Middle frontal gyrus (tissue), 1 donor: Measurements from ENCODE around the gene SDK1.
"Not testable (repeated sequence)": the region's sequence is repeated elsewhere in the genome, so short reads cannot be mapped to it uniquely, and the experiment has no call there.

Source experiments
- DNase-seq: peaks from one replicate; pipeline ENCODE4 v3.0.0-alpha.2; 2015; ENCODE audit warnings: low spot score; ENCODE audit errors: extremely low spot score

Gene SDK1

DNA sequence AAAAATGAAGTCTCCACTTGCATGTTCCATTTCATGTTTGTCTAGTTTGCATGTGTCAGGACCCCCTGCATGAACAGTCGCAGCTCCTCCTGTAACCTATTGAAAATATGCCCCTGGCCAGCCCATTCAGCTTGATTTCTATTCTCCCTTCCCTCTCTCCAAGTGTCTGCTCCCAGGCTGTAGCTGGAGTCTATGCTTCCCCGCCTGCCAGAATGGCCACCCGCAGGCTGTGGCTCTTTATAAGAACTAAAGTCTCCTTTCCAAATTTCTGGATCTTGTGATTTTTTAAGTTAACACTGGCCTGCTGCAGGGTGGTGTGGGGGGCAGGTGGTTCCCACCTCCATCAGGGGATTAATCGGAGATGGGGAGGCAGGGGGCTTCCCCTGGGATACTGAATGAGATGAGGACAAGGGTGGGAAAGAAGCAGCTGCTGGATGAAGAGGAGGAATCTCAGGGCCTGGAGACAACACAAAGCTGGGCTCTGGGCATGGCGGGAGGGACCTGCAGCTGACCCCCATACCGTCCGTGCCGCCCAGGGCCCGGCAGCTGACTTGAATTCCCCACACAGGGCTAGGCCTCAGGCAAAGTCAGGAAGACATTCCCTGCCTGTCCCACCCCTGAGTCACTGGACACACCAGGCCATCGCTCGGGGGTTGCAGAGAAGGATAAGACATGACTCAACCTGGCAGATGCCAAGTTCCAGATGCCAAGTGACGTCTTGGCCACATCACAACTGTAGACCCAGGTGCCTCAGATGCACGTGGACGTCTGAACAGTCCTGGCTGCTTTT, 981.6 kb downstream of the SDK1 start:
- no peak for DNase-seq

DNA sequence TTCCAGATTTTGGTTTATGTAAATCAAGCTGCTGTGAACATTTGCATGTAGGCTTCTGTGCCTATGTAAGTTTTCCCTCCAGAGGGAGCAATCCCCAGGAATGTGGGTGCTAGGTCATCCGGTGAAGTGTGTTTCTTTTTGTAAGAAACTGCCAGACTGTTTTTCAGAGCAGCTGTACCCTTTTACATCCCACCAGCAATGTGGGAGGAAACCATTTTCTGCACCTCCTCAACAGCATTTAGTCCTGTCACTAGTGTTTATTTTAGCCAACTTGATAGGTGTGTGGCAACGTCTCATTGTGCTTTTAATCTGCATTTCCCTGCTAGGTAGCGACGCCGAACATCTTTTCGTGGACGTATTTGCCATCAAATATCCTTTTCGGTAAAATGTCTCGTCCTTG, 985.3 kb downstream of the SDK1 start:
- no peak for DNase-seq

DNA sequence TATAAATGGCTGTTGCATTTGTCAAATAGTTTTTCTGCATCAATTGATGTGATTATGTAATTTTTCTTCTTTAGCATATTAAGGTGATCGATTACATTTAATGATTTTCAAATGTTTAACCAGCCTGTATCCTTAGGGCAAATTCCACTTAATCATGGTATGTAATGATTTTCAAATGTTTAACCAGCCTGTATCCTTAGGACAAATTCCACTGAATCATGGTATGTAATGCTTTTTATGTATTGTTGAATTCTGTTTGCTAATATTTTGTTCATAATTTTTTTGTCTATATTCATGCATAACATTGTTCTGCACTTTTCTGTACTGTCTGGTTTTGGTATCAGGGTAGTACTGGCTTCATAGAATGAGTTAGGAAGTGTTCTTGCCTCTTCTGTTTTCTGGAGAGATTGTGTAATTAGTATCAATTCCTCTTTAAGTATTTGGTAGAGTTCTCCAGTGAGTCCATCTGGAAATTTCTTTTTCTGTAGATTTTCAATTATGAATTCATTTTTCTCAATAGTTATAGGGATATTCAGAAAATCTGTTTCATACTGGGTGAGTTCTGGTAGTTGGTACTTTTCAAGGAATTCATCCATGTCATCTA, 987.8 kb downstream of the SDK1 start:
- DNase-seq, result no peak

DNA sequence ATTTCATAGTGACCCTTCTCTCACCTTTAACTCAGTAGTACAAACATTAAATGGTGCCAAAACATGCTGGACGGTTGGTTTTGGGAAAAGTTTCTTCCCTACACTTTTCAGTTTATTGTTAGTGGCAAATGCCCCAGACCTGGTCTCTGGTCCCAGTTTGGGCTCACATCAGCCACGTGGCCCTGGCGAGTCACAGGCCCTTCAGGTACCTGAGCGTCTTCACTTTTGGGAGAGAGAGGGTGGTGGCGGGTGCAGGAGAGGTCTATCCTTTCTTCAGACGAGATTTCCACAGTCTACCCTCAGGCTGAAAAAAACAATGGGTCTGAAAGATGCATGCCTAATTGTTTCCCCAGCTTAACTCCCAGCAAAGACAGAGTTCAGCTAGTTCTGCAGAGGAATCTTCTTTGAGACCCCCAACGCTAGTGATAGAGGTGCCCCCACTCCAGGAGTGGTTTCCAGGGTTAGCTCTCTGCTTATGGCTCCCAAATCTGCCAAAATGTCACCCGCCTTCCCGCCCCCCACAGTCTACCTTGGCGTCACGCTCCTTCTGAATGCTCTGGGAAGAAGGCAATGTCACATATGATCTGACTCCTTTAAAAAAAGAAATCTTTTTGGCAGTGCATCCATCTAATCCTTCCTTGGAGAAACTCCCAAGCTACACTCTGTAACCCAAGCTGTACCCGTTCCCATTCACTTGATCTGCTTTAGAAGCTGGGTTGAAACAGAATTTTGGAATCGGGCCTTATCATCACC, 996.3 kb downstream of the SDK1 start:
- no peak for DNase-seq

DNA sequence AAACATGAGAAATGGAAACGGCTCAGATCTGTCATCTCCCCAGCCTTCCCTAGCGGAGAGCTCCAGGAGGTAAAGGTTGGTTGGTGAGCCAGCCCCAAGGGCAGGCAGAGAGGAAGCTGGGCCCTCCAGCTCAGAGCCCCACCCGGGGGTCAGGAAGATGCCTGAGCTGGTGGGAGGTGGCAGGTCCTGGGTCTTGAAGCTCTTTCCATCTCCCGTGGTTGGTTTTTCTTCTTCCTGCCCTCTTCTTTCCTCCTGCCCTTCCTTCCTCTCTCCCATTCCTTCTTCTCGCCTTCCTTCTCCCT, 996.8 kb downstream of the SDK1 start:
- DNase-seq, result no peak

DNA sequence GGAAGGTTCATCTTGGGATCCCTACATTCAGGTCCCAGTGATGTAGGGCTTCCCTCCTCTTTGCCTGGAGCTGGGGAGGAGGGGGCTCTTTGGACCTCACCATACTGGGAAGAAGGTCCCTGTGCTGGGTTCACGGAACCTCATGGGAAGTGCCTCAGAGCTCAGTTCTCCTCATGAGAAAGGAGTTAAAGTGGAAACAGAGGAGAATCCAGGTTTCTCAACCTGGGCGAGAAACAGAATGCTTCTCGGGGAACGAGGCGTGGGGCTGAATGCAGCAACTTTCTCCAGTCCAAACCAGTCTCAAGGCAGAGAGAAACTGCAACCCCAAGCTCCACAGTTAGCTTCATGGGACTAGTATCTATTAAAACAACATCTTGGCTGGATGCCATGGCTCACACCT, 998.4 kb downstream of the SDK1 start:
- no peak for DNase-seq

DNA sequence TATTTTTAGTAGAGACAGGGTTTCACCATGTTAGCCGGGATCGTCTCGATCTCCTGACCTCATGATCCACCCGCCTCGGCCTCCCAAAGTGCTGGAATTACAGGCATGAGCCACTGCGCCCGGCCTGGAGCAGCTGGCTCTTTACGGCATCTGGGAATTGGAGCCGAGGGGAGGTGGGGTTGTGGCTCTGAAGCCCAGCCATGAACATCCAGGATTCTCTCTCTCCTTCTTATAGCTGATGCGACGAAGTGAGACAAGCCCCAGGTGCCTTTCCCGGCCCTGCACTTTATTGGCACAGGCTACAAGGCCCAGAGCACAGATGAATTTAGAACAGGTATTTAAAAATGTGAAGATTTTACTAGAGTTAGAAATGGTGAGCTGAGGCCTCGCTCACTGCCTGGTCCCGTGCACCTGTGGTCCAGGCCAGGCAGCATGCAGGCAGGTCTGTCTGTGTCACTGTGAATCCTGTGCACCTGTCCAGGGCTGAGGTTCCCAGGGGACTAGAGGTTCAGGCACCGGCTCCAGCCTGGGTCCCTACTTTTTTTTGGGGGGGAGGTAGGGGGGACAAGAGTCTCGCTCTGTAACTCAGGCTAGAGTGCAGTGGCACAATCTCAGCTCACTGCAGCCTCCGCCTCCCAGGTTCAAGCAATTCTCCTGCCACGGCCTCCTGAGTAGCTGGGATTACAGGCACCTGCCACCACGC, 1001.3 kb downstream of the SDK1 start:
- no peak for DNase-seq

DNA sequence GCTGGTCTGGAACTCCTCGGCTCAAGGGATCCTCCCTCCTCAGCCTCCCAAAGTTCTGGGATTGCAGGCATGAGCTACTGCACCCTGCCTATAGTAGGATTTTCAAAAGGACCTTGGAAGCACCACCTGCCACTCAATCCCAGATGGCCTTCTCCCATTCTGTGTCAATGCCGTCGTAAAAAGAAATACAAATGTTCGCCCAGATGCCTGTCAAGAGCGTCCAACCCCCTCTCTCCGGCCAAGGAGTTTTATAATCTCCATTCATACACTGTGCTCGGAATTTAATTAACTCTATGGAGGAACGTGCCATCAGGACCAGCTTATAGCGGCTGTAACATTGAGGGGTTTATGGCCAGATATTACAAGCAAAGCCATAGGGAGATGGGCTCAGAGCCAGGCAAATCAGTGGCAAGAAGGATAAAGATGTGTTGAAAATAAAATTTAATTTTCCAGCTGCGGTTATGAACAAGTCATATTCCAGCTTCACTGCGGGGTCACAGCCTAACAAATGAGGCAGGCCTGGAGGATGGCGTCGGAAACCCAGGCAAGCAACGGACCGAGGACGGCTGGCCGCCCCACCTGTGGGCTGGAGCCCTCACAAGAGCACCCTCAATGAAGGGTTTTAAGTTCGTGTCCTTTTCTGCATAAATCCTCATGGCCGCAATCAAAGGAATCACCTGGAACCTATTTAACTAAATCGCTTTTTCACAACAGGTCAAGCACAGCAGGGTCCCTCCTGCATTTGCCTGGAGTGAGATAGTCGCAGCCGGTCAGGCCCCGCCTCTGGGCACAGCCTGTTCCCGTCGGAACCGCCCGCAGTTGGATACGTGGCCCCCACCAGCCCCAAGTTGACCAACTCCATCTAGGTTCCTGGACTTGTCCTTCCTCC, 1006.5 kb downstream of the SDK1 start:
- no peak for DNase-seq

DNA sequence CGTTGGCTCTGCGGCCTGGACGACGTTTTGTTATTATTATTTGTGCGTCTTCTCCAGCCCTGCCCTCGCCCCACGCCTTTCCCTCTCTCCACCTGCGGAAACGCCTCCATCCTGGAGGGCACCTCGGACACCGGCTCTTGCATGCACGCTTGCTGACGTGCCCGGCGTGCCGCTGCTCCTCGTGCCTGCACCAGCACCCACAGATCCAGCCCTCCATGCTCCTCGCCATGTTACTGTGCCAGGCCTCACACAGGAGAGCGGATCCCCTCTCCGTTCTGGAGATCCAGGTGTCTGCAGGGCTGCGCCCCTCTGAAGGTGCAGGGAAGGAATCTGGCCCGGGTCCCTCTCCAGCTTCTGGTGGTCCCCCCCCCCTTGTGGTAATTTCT, 1007.1 kb downstream of the SDK1 start:
- DNase-seq, result no peak

DNA sequence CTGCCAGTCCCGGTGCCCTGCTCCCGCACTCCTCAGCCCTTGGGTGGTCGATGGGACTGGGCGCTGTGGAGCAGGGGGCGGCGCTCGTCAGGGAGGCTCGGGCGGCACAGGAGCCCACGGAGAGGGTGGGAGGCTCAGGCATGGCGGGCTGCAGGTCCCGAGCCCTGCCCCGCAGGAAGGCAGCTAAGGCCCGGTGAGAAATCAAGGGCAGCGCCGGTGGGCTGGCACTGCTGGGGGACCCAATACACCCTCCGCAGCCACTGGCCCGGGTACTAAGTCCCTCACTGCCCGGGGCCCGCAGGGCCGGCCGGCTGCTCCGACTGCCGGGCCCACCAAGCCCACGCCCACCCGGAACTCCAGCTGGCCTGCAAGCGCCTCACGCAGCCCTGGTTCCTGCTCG, 1012.9 kb downstream of the SDK1 start:
- not testable (repeated sequence) for DNase-seq

DNA sequence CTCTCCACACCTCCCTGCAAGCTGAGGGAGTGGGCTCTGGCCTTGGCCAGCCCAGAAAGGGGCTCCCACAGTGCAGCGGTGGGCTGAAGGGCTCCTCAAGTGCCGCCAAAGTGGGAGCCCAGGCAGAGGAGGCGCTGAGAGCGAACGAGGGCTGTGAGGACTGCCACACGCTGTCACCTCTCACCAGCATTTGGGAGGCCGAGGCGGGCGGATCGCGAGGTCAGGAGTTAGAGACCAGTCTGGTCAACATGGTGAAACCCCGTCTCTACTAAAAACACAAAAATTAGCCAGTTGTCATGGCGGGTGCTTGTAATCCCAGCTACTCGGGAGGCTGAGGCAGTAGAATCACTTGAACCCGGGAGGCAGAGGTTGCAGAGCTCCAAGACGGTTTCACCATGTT, 1013.3 kb downstream of the SDK1 start:
- not testable (repeated sequence) for DNase-seq
